Measurements from ENCODE around the gene ACOT8. TPM values are rescaled to one million over a fixed set of nuclear protein-coding genes. Genes with fewer than 3 reads are reported as not detected.
"Not testable (repeated sequence)": the region's sequence is repeated elsewhere in the genome, so short reads cannot be mapped to it uniquely, and the experiment has no call there.

The ACOT8 gene
- total RNA-seq, 2 experiments from 2014 or later, result 36.0 to 36.5 TPM

DNA sequence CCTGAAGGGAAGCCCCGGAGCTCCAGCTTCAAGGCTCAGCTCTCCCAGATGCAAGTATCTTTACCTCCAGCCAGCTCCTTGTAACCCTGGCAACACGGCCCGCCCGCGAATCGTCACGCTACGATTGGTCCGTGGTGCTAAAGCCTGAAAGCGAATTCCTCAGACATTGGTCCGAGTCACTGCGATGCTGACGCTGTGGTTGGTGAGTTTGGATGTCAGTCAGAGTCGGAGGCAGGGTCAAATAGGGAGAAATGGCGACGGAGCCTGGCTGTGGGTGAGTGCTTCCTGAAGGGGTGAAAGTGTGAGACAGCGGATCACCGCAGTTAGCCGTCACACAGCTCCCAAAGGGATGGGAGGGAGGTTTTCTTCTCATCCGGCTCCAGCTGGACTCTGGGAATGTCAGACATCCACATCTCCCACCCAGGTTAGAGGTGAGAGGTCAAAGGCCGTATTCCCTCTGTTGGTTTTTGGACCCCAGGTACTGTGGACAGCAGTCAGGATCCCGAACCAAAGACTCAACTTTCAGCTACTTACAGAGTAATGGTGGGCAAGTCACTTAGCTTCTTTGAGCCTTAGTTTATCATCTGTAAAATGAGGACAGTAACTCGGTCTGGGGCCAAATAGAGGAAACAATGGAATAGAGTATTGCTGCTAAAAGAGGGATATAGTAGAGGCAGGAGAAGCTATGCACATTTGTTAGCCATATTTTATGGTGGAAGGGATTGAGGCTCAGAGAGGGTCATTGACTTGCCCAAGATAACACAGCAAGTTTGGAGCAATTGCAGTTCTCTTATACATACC is 24.0 kb upstream of the ACOT8 start, which contains the start of gene ZSWIM1:
Gene ZSWIM1 (plus strand): TSS at position 240 of the 801 bp plus-strand sequence. CDS start 1,366 bp downstream, outside the sequence.
- peak within 1 kb of the TSS; percentile 34 for H3K27ac Mint-ChIP-seq
- H3K9me3 Mint-ChIP-seq, result no peaks in the 10 kb centered on the region
- peak; percentile 98 for DNase-seq
- H3K4me1 Mint-ChIP-seq, result peaks cover 40% of the 10 kb centered on the region
- peaks cover 22% of the 10 kb centered on the region for H3K36me3 Mint-ChIP-seq (ENCODE audit: low read depth)
- H3K4me3 Mint-ChIP-seq, result peak within 1 kb of the TSS; percentile 72
- ChIA-PET POLR2A (interaction anchor here (0.6 to 3.5 kb wide), 16 partner anchors 9 to 518 kb away, joined by 3 to 36 read pairs (median 4); partner anchors contain the start of genes ACOT8, CTSA, NEURL2 and PCIF1), CTCF (interaction anchor here (0.6 to 2.7 kb wide), 9 partner anchors 9 to 213 kb away, joined by 3 to 10 read pairs (median 3); partner anchors contain the start of genes CTSA and NEURL2)
- peaks cover 13% of the 10 kb centered on the region for H3K27me3 Mint-ChIP-seq

DNA sequence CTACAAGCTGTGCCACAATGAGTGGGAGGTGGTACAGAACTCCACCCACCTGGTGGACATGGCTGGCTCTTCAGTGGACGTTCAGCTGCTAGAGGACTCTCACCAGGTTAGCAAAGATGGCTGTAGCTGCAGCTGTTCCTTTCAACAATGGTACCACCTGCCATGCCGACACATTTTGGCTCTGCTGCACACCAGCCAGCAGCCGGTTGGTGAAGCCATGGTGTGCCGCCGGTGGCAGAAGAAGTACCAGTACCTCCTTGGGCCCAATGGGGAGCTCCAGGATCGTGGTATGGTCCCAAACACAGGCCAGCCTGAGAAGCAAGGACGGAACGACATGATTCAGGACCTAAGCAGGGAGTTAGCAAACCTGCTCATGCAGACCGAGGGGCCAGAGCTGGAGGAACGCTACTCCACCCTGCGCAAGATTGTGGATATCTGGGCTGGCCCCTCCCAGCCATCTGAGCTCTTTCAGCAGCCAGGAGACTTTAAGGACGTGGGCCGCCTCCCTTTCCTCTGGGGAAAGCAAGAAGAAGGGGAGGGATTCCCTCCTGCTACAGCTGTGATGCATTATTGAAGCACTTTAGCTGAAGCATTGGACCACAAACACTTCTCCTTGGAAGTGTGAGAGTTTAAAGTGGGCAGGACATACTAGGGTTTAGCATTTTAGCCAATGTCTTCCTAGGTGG is 21.0 kb upstream of the ACOT8 start:
- CTCF ChIA-PET, result no interaction called here
- no peak for DNase-seq
- POLR2A ChIA-PET, result no interaction called here
- no peaks in the 10 kb centered on the region for H3K9me3 Mint-ChIP-seq
- peaks cover 14% of the 10 kb centered on the region for H3K36me3 Mint-ChIP-seq (ENCODE audit: low read depth)
- no peak overlapping the region for H3K4me3 Mint-ChIP-seq
- H3K27ac Mint-ChIP-seq, result no peak overlapping the region
- peaks cover 19% of the 10 kb centered on the region for H3K4me1 Mint-ChIP-seq
- H3K27me3 Mint-ChIP-seq, result peaks cover 10% of the 10 kb centered on the region

DNA sequence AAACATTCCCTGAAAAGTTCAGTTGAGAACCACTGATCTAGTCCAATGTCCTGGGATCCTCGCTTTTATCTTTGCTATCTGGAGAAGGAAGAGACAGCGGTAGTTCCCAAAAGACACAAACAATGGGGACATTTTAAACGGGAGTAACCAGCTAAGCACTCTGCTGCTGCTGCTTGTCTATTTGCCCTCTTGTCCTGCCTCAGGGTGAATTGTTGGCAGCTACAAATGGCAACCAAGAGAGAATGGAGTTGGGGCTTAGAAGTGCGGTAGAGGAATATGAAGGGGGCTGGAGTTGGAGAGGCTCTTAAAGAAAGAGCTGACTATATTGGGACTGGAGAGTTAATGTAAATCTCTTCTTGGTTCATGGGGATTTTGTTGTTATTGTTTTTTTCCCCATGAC is 17.4 kb upstream of the ACOT8 start:
- no peaks in the 10 kb centered on the region for H3K27me3 Mint-ChIP-seq
- POLR2A ChIA-PET, result interaction anchor here (1.5 kb wide), 1 partner anchor 17 kb away, joined by 5 read pairs; the partner anchor contains the start of genes ACOT8 and ZSWIM3
- no peaks in the 10 kb centered on the region for H3K4me1 Mint-ChIP-seq
- H3K9me3 Mint-ChIP-seq, result no peaks in the 10 kb centered on the region
- H3K36me3 Mint-ChIP-seq (ENCODE audit: low read depth), result peaks cover 8% of the 10 kb centered on the region
- no peak overlapping the region for H3K27ac Mint-ChIP-seq
- CTCF ChIA-PET, result interaction anchor here (0.7 to 1.2 kb wide), 2 partner anchors 11 to 104 kb away, joined by 4 to 7 read pairs; no protein-coding TSS in a partner anchor
- H3K4me3 Mint-ChIP-seq, result no peak overlapping the region
- no peak for DNase-seq

DNA sequence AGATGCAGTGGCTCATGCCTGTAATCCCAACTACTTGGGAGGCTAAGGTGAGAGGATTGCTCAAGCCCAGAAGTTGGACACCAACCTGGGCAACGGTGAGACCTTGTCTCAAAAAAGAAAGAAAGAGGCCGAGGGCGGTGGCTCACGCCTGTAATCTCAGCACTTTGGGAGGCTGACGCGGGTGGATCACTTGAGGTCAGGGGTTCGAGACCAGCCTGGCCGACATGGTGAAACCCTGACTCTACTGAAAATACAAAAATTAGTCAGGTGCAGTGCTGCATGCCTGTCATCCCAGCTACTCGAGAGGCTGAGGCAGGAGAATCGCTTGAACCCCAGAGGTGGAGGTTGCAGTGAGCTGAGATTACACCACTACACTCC is 16.9 kb upstream of the ACOT8 start:
- H3K27me3 Mint-ChIP-seq; H3K9me3 Mint-ChIP-seq; H3K27ac Mint-ChIP-seq; H3K4me3 Mint-ChIP-seq; H3K36me3 Mint-ChIP-seq (ENCODE audit: low read depth); H3K4me1 Mint-ChIP-seq; DNase-seq: not testable (repeated sequence)
- CTCF ChIA-PET, result interaction anchor here (0.7 to 1.2 kb wide), 2 partner anchors 11 to 103 kb away, joined by 4 to 7 read pairs; no protein-coding TSS in a partner anchor
- POLR2A ChIA-PET, result interaction anchor here (1.5 kb wide), 1 partner anchor 17 kb away, joined by 5 read pairs; the partner anchor contains the start of genes ACOT8 and ZSWIM3

DNA sequence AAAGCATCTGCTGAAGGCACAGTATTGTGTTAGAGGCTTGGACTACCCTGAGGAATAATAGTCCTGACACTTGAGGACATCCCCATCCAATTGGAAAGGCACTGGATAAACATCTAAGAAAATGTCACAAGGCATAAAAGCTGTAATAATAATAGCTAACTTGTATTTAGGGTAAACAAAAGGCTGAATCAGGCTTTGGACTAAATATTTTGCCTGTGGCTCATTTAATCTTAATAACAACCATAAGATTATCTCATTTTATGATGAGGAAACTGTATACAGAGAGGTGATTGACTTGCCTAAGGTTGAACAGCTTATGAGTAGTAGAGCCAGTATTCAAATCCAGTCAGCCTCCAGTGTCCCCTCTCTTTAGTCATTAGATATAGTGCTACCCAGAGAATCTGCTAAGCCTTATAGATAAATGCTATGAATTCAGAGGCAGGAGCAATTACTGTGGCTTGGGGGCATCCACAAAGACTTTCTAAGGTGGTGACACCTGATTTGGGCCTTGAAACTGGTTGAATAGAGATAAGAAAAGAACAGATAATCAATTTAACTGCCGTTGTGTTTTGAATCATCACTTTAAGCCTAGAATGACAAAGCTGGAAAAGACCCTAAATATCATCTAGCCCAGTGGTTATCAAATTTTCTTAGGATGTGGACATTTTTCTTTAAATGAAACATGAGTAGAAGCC is 16.4 kb upstream of the ACOT8 start:
- ChIA-PET CTCF (interaction anchor here (0.8 to 1.2 kb wide), 2 partner anchors 11 to 12 kb away, joined by 3 to 7 read pairs; no protein-coding TSS in a partner anchor), POLR2A (interaction anchor here (1.5 to 2.2 kb wide), 3 partner anchors 8 to 16 kb away, joined by 5 to 12 read pairs (median 8); partner anchors contain the start of genes ACOT8, ZSWIM1 and ZSWIM3)
- Mint-ChIP-seq H3K27ac (no peak overlapping the region), H3K4me3 (no peak overlapping the region), H3K4me1 (no peaks in the 10 kb centered on the region), H3K36me3 (ENCODE audit: low read depth) (peaks cover 8% of the 10 kb centered on the region), H3K27me3 (no peaks in the 10 kb centered on the region), H3K9me3 (no peaks in the 10 kb centered on the region)
- DNase-seq, result no peak

DNA sequence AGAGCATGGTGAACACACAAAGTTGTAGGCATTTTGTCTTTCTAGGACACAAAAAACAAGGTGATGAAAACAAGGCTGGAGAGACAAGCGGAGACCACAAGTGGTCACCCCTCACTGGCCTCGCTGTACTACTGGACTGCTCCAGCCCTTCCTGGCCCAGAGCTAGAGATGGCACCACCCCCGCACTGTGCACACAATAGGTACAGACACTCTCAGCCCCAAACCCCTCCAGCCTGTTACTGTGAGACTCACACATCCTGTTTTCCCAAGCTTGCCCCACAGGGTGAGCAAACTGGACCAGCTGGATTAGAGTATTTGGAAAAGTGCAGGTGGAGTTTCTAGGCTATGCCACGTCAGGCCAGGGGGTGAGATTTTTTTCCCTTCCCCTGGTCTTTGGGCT is 15.4 kb upstream of the ACOT8 start:
- DNase-seq, result no peak
- Mint-ChIP-seq H3K27me3 (no peaks in the 10 kb centered on the region), H3K27ac (no peak overlapping the region), H3K4me3 (no peak overlapping the region), H3K36me3 (ENCODE audit: low read depth) (peaks cover 8% of the 10 kb centered on the region), H3K4me1 (no peaks in the 10 kb centered on the region), H3K9me3 (no peaks in the 10 kb centered on the region)
- CTCF ChIA-PET, result no interaction called here
- POLR2A ChIA-PET, result interaction anchor here (2.1 to 2.2 kb wide), 2 partner anchors 9 to 15 kb away, joined by 8 to 12 read pairs; partner anchors contain the start of genes ACOT8, ZSWIM1 and ZSWIM3

DNA sequence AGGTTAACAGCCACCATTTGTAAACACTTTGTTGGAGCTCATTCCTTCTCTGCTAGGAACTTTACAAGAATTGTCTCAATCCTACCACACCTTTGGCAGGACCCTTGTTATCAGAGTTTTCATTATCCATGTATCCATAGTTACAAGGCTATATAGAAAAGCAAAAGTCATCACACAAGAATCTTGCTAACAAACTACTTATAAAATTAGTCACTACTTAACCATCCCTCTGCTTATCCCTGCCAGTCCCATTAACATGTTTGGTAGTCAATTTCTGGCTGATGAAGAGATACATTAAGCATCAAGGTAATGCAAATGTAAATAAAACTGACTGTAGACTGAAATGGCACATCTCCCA is 10.6 kb upstream of the ACOT8 start:
- Mint-ChIP-seq H3K4me3 (no peak overlapping the region), H3K27me3 (no peaks in the 10 kb centered on the region), H3K27ac (no peak overlapping the region), H3K9me3 (no peaks in the 10 kb centered on the region), H3K36me3 (ENCODE audit: low read depth) (peaks cover 8% of the 10 kb centered on the region), H3K4me1 (no peaks in the 10 kb centered on the region)
- DNase-seq, result no peak
- ChIA-PET POLR2A (interaction anchor here (1.0 kb wide), 1 partner anchor 11 kb away, joined by 4 read pairs; no protein-coding TSS in a partner anchor), CTCF (interaction anchor here (1.9 kb wide), 1 partner anchor 68 kb away, joined by 6 read pairs; no protein-coding TSS in a partner anchor)

DNA sequence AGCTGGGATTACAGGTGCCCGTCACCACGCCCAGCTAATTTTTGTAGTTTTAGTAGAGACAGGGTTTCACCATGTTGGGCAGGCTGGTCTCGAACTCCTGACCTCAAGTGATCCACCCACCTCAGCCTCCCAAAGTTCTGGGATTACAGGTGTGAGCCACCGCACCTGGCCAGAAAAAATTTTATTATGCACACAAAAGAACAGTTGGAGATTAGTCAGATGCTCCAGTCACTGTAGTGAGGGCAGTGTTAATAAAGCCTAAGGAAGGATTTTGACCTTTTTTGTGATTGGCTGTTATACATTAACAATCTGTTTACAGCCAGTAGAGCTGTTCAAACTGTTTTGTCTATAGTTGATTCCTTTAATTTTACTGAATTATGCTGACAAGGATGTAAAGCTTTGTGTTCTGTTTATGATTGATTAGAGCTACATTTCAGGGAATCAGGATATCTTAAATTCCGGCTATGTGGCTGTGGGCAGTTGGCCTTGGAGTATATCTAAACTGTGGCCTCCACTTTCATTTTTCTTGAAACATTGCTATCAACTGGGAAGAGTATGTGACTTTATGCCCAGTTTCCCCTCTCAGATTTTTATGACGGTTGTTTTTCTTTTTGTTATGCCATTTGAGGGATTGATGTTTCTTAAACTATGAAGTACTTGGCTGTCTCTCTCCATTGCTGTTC is 10.1 kb upstream of the ACOT8 start:
- DNase-seq, result no peak
- no peaks in the 10 kb centered on the region for H3K9me3 Mint-ChIP-seq
- CTCF ChIA-PET, result interaction anchor here (1.9 kb wide), 1 partner anchor 68 kb away, joined by 6 read pairs; no protein-coding TSS in a partner anchor
- H3K4me1 Mint-ChIP-seq, result no peaks in the 10 kb centered on the region
- no peak overlapping the region for H3K27ac Mint-ChIP-seq
- H3K4me3 Mint-ChIP-seq, result no peak overlapping the region
- peaks cover 6% of the 10 kb centered on the region for H3K36me3 Mint-ChIP-seq (ENCODE audit: low read depth)
- POLR2A ChIA-PET, result interaction anchor here (1.0 kb wide), 1 partner anchor 11 kb away, joined by 4 read pairs; no protein-coding TSS in a partner anchor
- H3K27me3 Mint-ChIP-seq, result no peaks in the 10 kb centered on the region

DNA sequence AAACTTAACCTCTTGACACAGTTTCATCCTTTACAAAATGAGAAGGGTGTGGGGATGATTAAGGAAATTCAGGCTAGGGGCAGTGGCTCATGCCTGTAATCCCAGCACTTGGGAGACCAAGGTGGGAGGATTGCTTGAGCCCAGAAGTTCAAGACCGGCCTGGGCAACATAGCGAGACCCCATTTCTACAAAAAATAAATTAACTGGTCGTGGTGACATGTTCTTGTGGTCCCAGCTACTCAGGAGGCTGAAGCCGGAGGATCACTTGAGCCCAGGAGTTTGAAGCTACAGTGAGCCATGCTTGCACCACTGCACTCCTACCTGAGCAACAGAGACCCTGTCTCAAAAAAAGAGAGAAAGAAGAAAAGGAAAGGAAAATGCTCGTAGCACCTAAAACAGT is 9.3 kb upstream of the ACOT8 start:
- no peaks in the 10 kb centered on the region for H3K9me3 Mint-ChIP-seq
- H3K27ac Mint-ChIP-seq, result no peak overlapping the region
- DNase-seq, result no peak
- no peaks in the 10 kb centered on the region for H3K27me3 Mint-ChIP-seq
- ChIA-PET POLR2A (no interaction called here), CTCF (interaction anchor here (0.7 to 1.9 kb wide), 5 partner anchors 12 to 696 kb away, joined by 3 to 6 read pairs (median 3); no protein-coding TSS in a partner anchor)
- no peak overlapping the region for H3K4me3 Mint-ChIP-seq
- peaks cover 6% of the 10 kb centered on the region for H3K36me3 Mint-ChIP-seq (ENCODE audit: low read depth)
- no peaks in the 10 kb centered on the region for H3K4me1 Mint-ChIP-seq

DNA sequence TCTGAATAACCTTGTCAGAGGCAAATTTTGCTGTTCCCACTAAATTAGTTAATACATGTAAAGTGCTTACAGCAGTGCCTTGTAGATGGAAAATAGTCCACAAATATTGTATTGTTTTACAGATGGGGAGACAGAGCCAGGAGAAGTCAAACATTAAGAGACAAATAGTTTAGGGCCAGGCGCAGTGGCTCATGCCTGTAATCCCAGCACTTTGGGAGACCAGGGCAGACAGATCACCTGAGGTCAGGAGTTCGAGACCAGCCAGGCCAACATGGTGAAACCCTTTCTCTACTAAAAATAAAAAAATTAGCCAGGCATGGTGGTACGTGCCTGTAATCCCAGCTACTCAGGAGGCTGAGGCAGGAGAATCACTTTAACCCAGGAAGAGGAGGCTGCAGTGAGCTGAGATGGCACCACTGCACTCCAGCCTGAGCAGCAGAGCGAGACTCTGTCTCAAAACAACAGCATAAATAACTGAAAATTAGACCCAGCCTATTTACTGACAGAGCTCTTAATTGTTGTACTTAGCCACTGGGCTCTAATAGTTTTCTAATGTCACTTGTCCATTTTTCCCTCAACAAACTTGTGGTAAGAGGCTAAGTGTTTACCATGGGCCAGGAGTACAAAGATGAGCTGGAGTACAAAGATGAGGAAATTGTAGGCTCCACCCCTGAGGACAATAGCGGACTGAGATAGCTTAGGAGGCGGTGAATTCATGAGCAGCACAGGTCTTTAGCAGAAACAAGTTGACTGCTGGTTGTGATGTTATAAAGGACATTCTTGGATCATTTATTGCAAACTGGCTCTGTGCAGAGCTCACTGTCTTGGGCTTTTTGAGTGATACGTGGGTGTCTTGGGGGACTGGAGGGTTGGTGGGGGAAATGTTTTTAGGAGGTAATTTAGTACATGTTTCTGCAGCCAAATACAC is 6.6 kb upstream of the ACOT8 start:
- H3K36me3 Mint-ChIP-seq (ENCODE audit: low read depth), result peaks cover 14% of the 10 kb centered on the region
- H3K4me1 Mint-ChIP-seq, result peaks cover 14% of the 10 kb centered on the region
- H3K4me3 Mint-ChIP-seq, result no peak overlapping the region
- no peaks in the 10 kb centered on the region for H3K9me3 Mint-ChIP-seq
- ChIA-PET CTCF (no interaction called here), POLR2A (interaction anchor here (0.9 to 1.7 kb wide), 2 partner anchors 17 to 67 kb away, joined by 3 to 5 read pairs; partner anchors contain the start of gene ZSWIM1)
- no peaks in the 10 kb centered on the region for H3K27me3 Mint-ChIP-seq
- H3K27ac Mint-ChIP-seq, result no peak overlapping the region
- no peak for DNase-seq

All from activated CD4-positive, alpha-beta memory T cell treated with anti-CD3 and anti-CD28 coated beads, Interleukin-2, amount 10 ng/mL, durations not matched to agents 7 days and 5 days (primary cell).